ENCODE results near the gene ADA. TPM values are rescaled to one million over a fixed set of nuclear protein-coding genes. Genes with fewer than 3 reads are reported as not detected.
A peak's percentile ranks its signal among the peaks of the same experiment; 100 is the strongest.

ADA gene
- total RNA-seq (2012; rRNA removed) (6.9 and 8.1 TPM in 2 replicates), polyA plus RNA-seq (2012; rRNA removed) (11.0 and 11.6 TPM in 2 replicates), Bru-seq, nascent RNA (percentile 43 among the genes with signal in this experiment), BruChase-seq, experiment 1, labeled RNA remaining after a 6-hour chase (percentile 35 among the genes with signal in this experiment), BruChase-seq, experiment 2, labeled RNA remaining after a 2-hour chase (percentile 37 among the genes with signal in this experiment)
- 9.8 and 15.3 TPM in 2 replicates for polyA plus RNA-seq (2012; cell fraction: cytosol; rRNA removed)
- polyA plus RNA-seq (2012; cell fraction: nucleus; rRNA removed; ENCODE audit: low replicate concordance), result 31.5 and 33.0 TPM in 2 replicates
- long read RNA-seq, transcript ADA-201 (12 exons, 1,539 nt), result major isoform, 12 of 20 reads
- long read RNA-seq, partial matches to known transcripts, result 0 of 20 reads
- long read RNA-seq, other reads (novel, unspliced or antisense), result 6 of 20 reads

DNA sequence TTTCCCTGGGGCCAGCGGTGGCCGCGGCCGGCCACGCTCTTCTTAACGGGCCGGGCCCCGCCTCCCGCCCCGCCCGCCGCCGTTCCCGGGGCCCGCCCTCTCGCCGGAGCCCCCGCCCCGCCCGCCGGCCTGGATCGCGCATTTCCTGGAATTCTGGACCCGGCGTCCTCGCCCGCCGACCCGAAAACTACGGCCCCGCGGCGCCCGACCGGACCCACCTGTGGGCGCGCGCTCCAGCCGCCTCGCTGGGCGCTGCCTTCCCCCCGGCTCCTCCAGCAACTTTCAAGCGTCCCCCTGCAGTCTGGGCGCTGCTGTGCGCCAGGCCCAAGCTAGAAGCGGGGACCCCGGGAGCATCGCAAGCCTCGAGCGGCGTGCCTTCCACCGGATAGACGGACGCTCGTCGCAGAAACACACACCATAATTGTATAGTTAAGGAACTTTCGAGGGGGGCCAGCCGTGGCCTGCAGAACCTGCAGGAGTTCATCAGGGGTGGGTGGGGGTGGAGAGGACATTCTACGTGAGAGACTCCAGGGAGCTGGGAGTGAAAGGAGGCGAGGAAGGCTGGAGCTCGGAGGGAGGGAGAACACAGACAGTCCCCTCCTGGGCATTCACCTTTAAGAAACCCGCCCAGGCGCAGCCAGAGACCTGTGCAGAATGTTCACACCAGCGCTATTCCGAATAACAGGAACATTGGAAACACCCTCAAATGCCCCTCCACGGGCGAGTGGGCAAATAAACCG lies at the start of gene ADA:
ADA (minus strand) TSS at position 16 of the 740 bp plus-strand sequence. CDS start 92 bp downstream, outside the sequence.
- H3K4ac ChIP-seq (ENCODE audit: low read depth, low read length), result peak within 1 kb of the TSS; percentile 39; the same call in 1 of the 2 replicates
- TF ChIP-seq RCOR1 (IDR thresholded peaks at IDR 0.05; ENCODE audit: insufficient replicate concordance, low read length), result no peak
- TF ChIP-seq MAZ (IDR thresholded peaks at IDR 0.05; ENCODE audit: borderline replicate concordance, low read depth, low read length), result peak; percentile 54; the same call in 1 of the 2 replicates
- ATAC-seq (ENCODE audit: low read depth) (peak; percentile 91), DNase-seq (peak; percentile 21)
- peak within 1 kb of the TSS; percentile 47 for H2BK5ac ChIP-seq (ENCODE audit: low read depth, low read length, poor library complexity, severe bottlenecking)
- 3% methylated on average over 8 of the region's 68 CpGs; no CpG with 5 or more reads in 1 of the 2 experiments for WGBS, 2 experiments (ENCODE audit: extremely low coverage in 2 of 2, insufficient read length in 1 of 2)
- H2BK120ac ChIP-seq (ENCODE audit: low read depth, low read length), result peak within 1 kb of the TSS; percentile 16; the same call in 1 of the 2 replicates
- peak within 1 kb of the TSS; percentile 95 for H2AFZ ChIP-seq (replicated peaks; ENCODE audit: low read length, poor library complexity)
- no TSS peak for BruUV-seq (replicated peaks)
- peak within 1 kb of the TSS; percentile 2 for H2AK9ac ChIP-seq (replicated peaks; ENCODE audit: low read depth, low read length, poor library complexity)
- POLR2A ChIA-PET (ENCODE audit: unreplicated experiment), result no interaction called here
- H3K4me3 ChIP-seq (ENCODE audit: insufficient read depth, low read depth, low read length), result peak within 1 kb of the TSS; percentile 94
- H3K9ac ChIP-seq (ENCODE audit: low read depth, low read length), result peak within 1 kb of the TSS; percentile 64
- peak within 1 kb of the TSS; percentile 5; the same call in 1 of the 2 replicates for H2AK5ac ChIP-seq (ENCODE audit: low read depth, low read length)
- CTCF ChIA-PET, result no interaction called here
- H3K27me3 ChIP-seq (ENCODE audit: control insufficient read depth, insufficient read depth, low read length), result peaks cover 32% of the 10 kb centered on the region
- no peaks in the 10 kb centered on the region for H3K79me1 ChIP-seq (ENCODE audit: low read depth in 1 of 2, low read length in 2 of 2)
- peak within 1 kb of the TSS; percentile 46; the same call in 1 of the 2 replicates for H4K91ac ChIP-seq (ENCODE audit: insufficient read depth, low read depth, low read length)
- H4K20me1 ChIP-seq (ENCODE audit: insufficient read depth, low read length), result no peaks in the 10 kb centered on the region
- peak within 1 kb of the TSS; percentile 10 for H3K14ac ChIP-seq (replicated peaks; ENCODE audit: low read depth, low read length)
- H3K27ac ChIP-seq (ENCODE audit: insufficient read depth, low read length), result peak within 1 kb of the TSS; percentile 59
- H3K9me3 ChIP-seq (ENCODE audit: control insufficient read depth, insufficient read depth, low read length), result peaks cover 5% of the 10 kb centered on the region; the same call in 1 of the 2 replicates
- peaks cover 2% of the 10 kb centered on the region; the same call in 1 of the 2 replicates for H3K4me1 ChIP-seq (ENCODE audit: control insufficient read depth, insufficient read depth, low read length)
- no peak within 1 kb of the TSS for H3K56ac ChIP-seq (ENCODE audit: extremely low read depth, insufficient read depth, low read length)
- peak within 1 kb of the TSS in 1 of 2 experiments; percentile 65; a peak in 1 of 4 replicates for H4K8ac ChIP-seq (ENCODE audit: low read depth in 2 of 2, low read length in 2 of 2)
- H3K23ac ChIP-seq (ENCODE audit: low read depth, low read length), result peak within 1 kb of the TSS; percentile 69
- peak within 1 kb of the TSS; percentile 7 for H3K18ac ChIP-seq (ENCODE audit: low read depth, low read length)
- H2BK20ac ChIP-seq (ENCODE audit: low read depth, low read length), result no peak within 1 kb of the TSS
- H2BK15ac ChIP-seq (ENCODE audit: low read depth, low read length), result no peak within 1 kb of the TSS
- H3K9me1 ChIP-seq (ENCODE audit: insufficient read depth, low read length), result no peaks in the 10 kb centered on the region; the same call in 1 of the 2 replicates
- dilution Hi-C loops (cut with HindIII; ENCODE audit: low sequenced_read_pairs, unreplicated experiment) (no loop called here), in situ Hi-C loops (cut with MboI; ENCODE audit: low sequenced_read_pairs) (no loop called here), intact Hi-C loops (cut with micrococcal nuclease) (no loop called here)
- peak within 1 kb of the TSS; percentile 99 for H3K4me2 ChIP-seq (ENCODE audit: low read depth, low read length)
- H4K5ac ChIP-seq (ENCODE audit: low read depth, low read length), result peak within 1 kb of the TSS; percentile 45
- no peaks in the 10 kb centered on the region for H3K36me3 ChIP-seq (ENCODE audit: control insufficient read depth, insufficient read depth, low read length)
